Measurements from ENCODE around the gene BASP1.
"Not testable (repeated sequence)": the region's sequence is repeated elsewhere in the genome, so short reads cannot be mapped to it uniquely, and the experiment has no call there.

BASP1 gene

DNA sequence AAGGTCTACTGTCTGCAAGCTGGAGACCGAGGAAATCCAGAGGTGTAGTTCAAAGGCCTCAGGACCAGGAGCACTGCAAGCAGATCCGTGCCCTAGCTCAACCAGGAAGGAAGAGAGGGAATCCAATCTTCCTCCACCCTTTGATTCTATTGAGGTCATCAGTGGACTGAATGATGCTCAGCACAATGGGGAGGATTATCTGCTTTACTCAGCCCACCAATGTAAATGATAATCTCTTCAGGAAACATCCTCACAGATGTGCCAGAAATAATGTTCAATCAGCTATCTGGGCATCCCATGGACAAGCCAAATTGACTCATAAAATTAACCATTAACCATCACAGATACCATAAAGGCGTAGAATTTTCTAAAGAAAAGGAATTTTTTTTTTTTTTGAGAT is 92.0 kb downstream of the BASP1 start:
- WGBS (ENCODE audit: extremely low coverage, insufficient coverage, insufficient read length): no CpG with 5 or more reads among the region's 3 CpGs

DNA sequence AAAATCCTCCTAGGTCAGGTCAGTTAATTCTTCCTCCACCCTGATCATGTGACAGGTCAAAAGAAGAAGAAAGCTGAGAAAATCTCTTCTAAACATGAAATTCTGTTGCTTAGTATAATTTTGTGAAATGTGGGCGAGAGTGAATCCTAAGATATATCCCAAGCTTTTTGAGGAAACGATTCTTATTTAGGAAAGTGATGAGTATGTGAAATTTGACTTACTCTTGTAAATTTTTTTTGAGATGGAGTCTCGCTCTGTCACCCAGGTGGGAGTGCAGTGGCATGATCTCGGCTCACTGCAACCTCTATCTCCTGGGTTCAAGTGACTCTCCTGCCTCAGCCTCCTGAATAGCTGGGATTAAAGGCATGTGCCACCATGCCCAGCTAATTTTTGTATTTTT is 93.1 kb downstream of the BASP1 start:
- H3K23ac ChIP-seq (ENCODE audit: low read length); H2BK120ac ChIP-seq (ENCODE audit: insufficient read depth, low read length, poor library complexity); H3K79me2 ChIP-seq (ENCODE audit: control insufficient read depth, insufficient read depth, low read length, poor library complexity); H3K4ac ChIP-seq (ENCODE audit: low read depth, low read length); H2AFZ ChIP-seq (ENCODE audit: insufficient read depth, low read length, poor library complexity); H3K27me3 ChIP-seq (ENCODE audit: insufficient read depth, low read length); H3K27ac ChIP-seq (ENCODE audit: low read depth, low read length); H4K8ac ChIP-seq (ENCODE audit: low read depth, low read length); H2AK5ac ChIP-seq (ENCODE audit: low read length); H2BK5ac ChIP-seq (ENCODE audit: low read depth, low read length, poor library complexity); H3K79me1 ChIP-seq (ENCODE audit: low read length); DNase-seq; H4K91ac ChIP-seq (ENCODE audit: low read depth, low read length); H3K9me3 ChIP-seq (ENCODE audit: insufficient read depth, low read depth, low read length); H3K4me1 ChIP-seq (ENCODE audit: control insufficient read depth in 1 of 2, insufficient read depth in 2 of 2, low read length in 2 of 2); H2BK12ac ChIP-seq (ENCODE audit: low read length); H3K4me2 ChIP-seq (ENCODE audit: low read length); H3K9ac ChIP-seq (ENCODE audit: low read length); H3K18ac ChIP-seq (ENCODE audit: low read length); H3K4me3 ChIP-seq (ENCODE audit: low read depth, low read length); H3K14ac ChIP-seq (ENCODE audit: low read length); H4K12ac ChIP-seq (ENCODE audit: low read depth, low read length); H3K36me3 ChIP-seq (ENCODE audit: control insufficient read depth in 1 of 2, insufficient read depth in 2 of 2, low read length in 2 of 2): not testable (repeated sequence)
- WGBS (ENCODE audit: extremely low coverage, insufficient coverage, insufficient read length): no CpG with 5 or more reads among the region's 4 CpGs

More for the DNA sequence above, 92.0 kb downstream of the BASP1 start:
- no peak for DNase-seq
- Histone ChIP-seq H3K4ac (ENCODE audit: low read depth, low read length) (no peak overlapping the region), H3K9ac (ENCODE audit: low read length) (no peak overlapping the region), H4K8ac (ENCODE audit: low read depth, low read length) (no peak overlapping the region), H2AK5ac (ENCODE audit: low read length) (no peak overlapping the region), H3K4me3 (ENCODE audit: low read depth, low read length) (no peak overlapping the region), H3K18ac (ENCODE audit: low read length) (no peak overlapping the region), H2BK120ac (ENCODE audit: insufficient read depth, low read length, poor library complexity) (peak overlapping the region; percentile 22), H3K79me1 (ENCODE audit: low read length) (peaks cover 10% of the 10 kb centered on the region), H3K36me3 (ENCODE audit: control insufficient read depth in 1 of 2, insufficient read depth in 2 of 2, low read length in 2 of 2) (no peaks in the 10 kb centered on the region), H3K79me2 (ENCODE audit: control insufficient read depth, insufficient read depth, low read length, poor library complexity) (peaks cover 4% of the 10 kb centered on the region), H3K14ac (ENCODE audit: low read length) (peak overlapping the region; percentile 66), H2BK5ac (ENCODE audit: low read depth, low read length, poor library complexity) (no peak overlapping the region), H3K4me1 (ENCODE audit: control insufficient read depth in 1 of 2, insufficient read depth in 2 of 2, low read length in 2 of 2) (peaks cover 6 to 10% of the 10 kb centered on the region in 2 experiments), H2BK12ac (ENCODE audit: low read length) (no peak overlapping the region), H4K12ac (ENCODE audit: low read depth, low read length) (no peak overlapping the region), H3K27me3 (ENCODE audit: insufficient read depth, low read length) (no peaks in the 10 kb centered on the region), H2AFZ (ENCODE audit: insufficient read depth, low read length, poor library complexity) (no peak overlapping the region), H4K91ac (ENCODE audit: low read depth, low read length) (peak overlapping the region; percentile 35), H3K9me3 (ENCODE audit: insufficient read depth, low read depth, low read length) (no peaks in the 10 kb centered on the region), H3K27ac (ENCODE audit: low read depth, low read length) (no peak overlapping the region), H3K23ac (ENCODE audit: low read length) (no peak overlapping the region), H3K4me2 (ENCODE audit: low read length) (no peak overlapping the region)

DNA sequence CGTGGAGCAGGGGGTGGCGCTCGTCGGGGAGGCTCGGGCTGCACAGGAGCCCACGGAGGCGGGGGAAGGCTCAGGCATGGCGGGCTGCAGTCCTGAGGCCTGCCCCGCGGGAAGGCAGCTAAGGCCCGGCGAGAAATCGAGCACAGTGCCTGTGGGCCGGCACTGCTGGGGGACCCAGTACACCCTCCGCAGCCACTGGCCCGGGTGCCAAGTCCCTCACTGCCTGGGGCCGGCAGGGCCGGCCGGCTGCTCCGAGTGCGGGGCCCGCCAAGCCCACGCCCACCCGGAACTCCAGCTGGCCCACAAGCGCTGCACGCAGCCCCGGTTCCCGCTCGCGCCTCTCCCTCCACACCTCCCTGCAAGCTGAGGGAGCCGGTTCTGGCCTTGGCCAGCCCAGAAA is 94.4 kb downstream of the BASP1 start:
- DNase-seq; H3K79me1 ChIP-seq (ENCODE audit: low read length); H2AK5ac ChIP-seq (ENCODE audit: low read length); H3K4ac ChIP-seq (ENCODE audit: low read depth, low read length); H2BK5ac ChIP-seq (ENCODE audit: low read depth, low read length, poor library complexity); H2BK120ac ChIP-seq (ENCODE audit: insufficient read depth, low read length, poor library complexity); H3K23ac ChIP-seq (ENCODE audit: low read length); H3K18ac ChIP-seq (ENCODE audit: low read length); H3K4me3 ChIP-seq (ENCODE audit: low read depth, low read length); H3K79me2 ChIP-seq (ENCODE audit: control insufficient read depth, insufficient read depth, low read length, poor library complexity); H3K9me3 ChIP-seq (ENCODE audit: insufficient read depth, low read depth, low read length); H4K8ac ChIP-seq (ENCODE audit: low read depth, low read length); H3K9ac ChIP-seq (ENCODE audit: low read length); H4K91ac ChIP-seq (ENCODE audit: low read depth, low read length); H2BK12ac ChIP-seq (ENCODE audit: low read length); H3K36me3 ChIP-seq (ENCODE audit: control insufficient read depth in 1 of 2, insufficient read depth in 2 of 2, low read length in 2 of 2); H3K14ac ChIP-seq (ENCODE audit: low read length); H4K12ac ChIP-seq (ENCODE audit: low read depth, low read length); H2AFZ ChIP-seq (ENCODE audit: insufficient read depth, low read length, poor library complexity); H3K27ac ChIP-seq (ENCODE audit: low read depth, low read length); H3K4me2 ChIP-seq (ENCODE audit: low read length); H3K27me3 ChIP-seq (ENCODE audit: insufficient read depth, low read length): not testable (repeated sequence)
- peaks cover 7 to 11% of the 10 kb centered on the region in 2 experiments for H3K4me1 ChIP-seq (ENCODE audit: control insufficient read depth in 1 of 2, insufficient read depth in 2 of 2, low read length in 2 of 2)
- WGBS (ENCODE audit: extremely low coverage, insufficient coverage, insufficient read length): no CpG with 5 or more reads among the region's 31 CpGs

- Histone ChIP-seq H2BK12ac (ENCODE audit: low read length) (no peak overlapping the region), H3K14ac (ENCODE audit: low read length) (no peak overlapping the region), H3K9ac (ENCODE audit: low read length) (no peak overlapping the region), H3K79me2 (ENCODE audit: control insufficient read depth, insufficient read depth, low read length, poor library complexity) (no peaks in the 10 kb centered on the region), H3K4ac (ENCODE audit: low read depth, low read length) (no peak overlapping the region), H3K79me1 (ENCODE audit: low read length) (peaks cover 1% of the 10 kb centered on the region), H4K12ac (ENCODE audit: low read depth, low read length) (no peak overlapping the region), H2AFZ (ENCODE audit: insufficient read depth, low read length, poor library complexity) (no peak overlapping the region), H3K4me1 (ENCODE audit: control insufficient read depth in 1 of 2, insufficient read depth in 2 of 2, low read length in 2 of 2) (peaks cover 6 to 12% of the 10 kb centered on the region in 2 experiments), H2AK5ac (ENCODE audit: low read length) (no peak overlapping the region), H4K8ac (ENCODE audit: low read depth, low read length) (no peak overlapping the region), H2BK120ac (ENCODE audit: insufficient read depth, low read length, poor library complexity) (no peak overlapping the region), H3K23ac (ENCODE audit: low read length) (no peak overlapping the region), H3K36me3 (ENCODE audit: control insufficient read depth in 1 of 2, insufficient read depth in 2 of 2, low read length in 2 of 2) (no peaks in the 10 kb centered on the region), H4K91ac (ENCODE audit: low read depth, low read length) (no peak overlapping the region), H3K27ac (ENCODE audit: low read depth, low read length) (no peak overlapping the region), H3K27me3 (ENCODE audit: insufficient read depth, low read length) (no peaks in the 10 kb centered on the region), H3K9me3 (ENCODE audit: insufficient read depth, low read depth, low read length) (no peaks in the 10 kb centered on the region), H3K4me2 (ENCODE audit: low read length) (no peak overlapping the region), H2BK5ac (ENCODE audit: low read depth, low read length, poor library complexity) (no peak overlapping the region), H3K18ac (ENCODE audit: low read length) (no peak overlapping the region), H3K4me3 (ENCODE audit: low read depth, low read length) (no peak overlapping the region)
- no CpG with 5 or more reads among the region's 4 CpGs for WGBS (ENCODE audit: extremely low coverage, insufficient coverage, insufficient read length)
- peak in 1 of 2 donors; percentile 56 for DNase-seq
Measured at GRCh38 chr5:17312358-17312757, 94.9 kb downstream of the BASP1 start.
